Activated CD4-positive, alpha-beta memory T cell treated with anti-CD3 and anti-CD28 coated beads for 36 hours (primary cell): ENCODE data around the gene CALN1. TPM values are rescaled to one million over a fixed set of nuclear protein-coding genes. Genes with fewer than 3 reads are reported as not detected.
"Not testable (repeated sequence)": the region's sequence is repeated elsewhere in the genome, so short reads cannot be mapped to it uniquely, and the experiment has no call there.

Experiments used
- CTCF ChIA-PET: fragments of 350-600 bp; sonication (Branson Sonifier 250); formaldehyde crosslinking; loops from one replicate; lab custom pipeline; 2021; ENCODE audit warnings: antibody characterized with exemption, inconsistent platforms; lab: Charles Lee
- POLR2A ChIA-PET: fragments of 350-600 bp; sonication (Branson Sonifier 250); formaldehyde crosslinking; loops from one replicate; lab custom pipeline; 2021; ENCODE audit warnings: antibody characterized with exemption; lab: Charles Lee
- DNase-seq: peaks from one replicate; pipeline ENCODE4 v3.0.0-alpha.2; 2020
- H3K27ac Mint-ChIP-seq: one replicate; pipeline ENCODE4 v1.8.0; 2021; ENCODE audit warnings: mixed read lengths
- H3K27me3 Mint-ChIP-seq: one replicate; pipeline ENCODE4 v1.8.0; 2021; ENCODE audit warnings: mixed read lengths
- H3K36me3 Mint-ChIP-seq: one replicate; pipeline ENCODE4 v1.8.0; 2021; ENCODE audit warnings: mixed read lengths
- H3K4me1 Mint-ChIP-seq: one replicate; pipeline ENCODE4 v1.8.0; 2021; ENCODE audit warnings: low read depth, mixed read lengths
- H3K4me3 Mint-ChIP-seq: one replicate; pipeline ENCODE4 v1.8.0; 2021; ENCODE audit warnings: mild to moderate bottlenecking, mixed read lengths
- H3K9me3 Mint-ChIP-seq: one replicate; pipeline ENCODE4 v1.8.0; 2021; ENCODE audit warnings: mixed read lengths
- intact Hi-C: fragments of 100-400 bp; cut with micrococcal nuclease; formaldehyde crosslinking; loops from one replicate; pipeline ENCODE4 v1.15.1; 2023
- total RNA-seq, 2 experiments: library from RNA; stranded (reverse); gene quantifications; one replicate each; pipeline ENCODE4 v1.2.3, GENCODE V29; 2021

Gene CALN1
- not detected for total RNA-seq

DNA sequence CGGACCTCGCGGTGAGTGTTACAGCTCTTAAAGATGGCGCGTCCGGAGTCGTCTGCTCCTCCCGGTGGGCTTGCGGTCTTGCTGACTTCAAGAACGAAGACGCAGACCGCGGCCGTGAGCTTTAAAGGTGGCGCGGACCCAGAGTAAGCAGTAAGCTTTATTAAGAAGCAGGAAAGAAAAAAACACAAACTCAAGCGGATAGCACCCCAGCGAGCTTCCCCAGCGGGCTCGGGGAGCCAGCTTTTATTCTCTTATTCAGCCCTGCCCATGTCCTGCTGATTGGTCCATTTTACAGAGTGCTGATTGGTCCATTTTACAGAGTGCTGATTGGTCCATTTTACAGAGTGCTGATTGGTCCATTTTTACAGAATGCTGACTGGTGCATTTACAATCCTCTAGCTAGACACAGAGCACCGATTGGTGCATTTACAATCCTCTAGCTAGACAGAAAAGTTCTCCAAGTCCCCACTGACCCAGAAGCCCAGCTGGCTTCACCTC lies at the start of gene CALN1:
Gene CALN1, minus strand, starts transcription at position 218 of the 498 bp plus-strand sequence.
- H3K4me3 Mint-ChIP-seq, CTCF ChIA-PET, H3K27me3 Mint-ChIP-seq, intact Hi-C loops, H3K27ac Mint-ChIP-seq, DNase-seq, POLR2A ChIA-PET, H3K4me1 Mint-ChIP-seq, H3K36me3 Mint-ChIP-seq, H3K9me3 Mint-ChIP-seq: not testable (repeated sequence)

DNA sequence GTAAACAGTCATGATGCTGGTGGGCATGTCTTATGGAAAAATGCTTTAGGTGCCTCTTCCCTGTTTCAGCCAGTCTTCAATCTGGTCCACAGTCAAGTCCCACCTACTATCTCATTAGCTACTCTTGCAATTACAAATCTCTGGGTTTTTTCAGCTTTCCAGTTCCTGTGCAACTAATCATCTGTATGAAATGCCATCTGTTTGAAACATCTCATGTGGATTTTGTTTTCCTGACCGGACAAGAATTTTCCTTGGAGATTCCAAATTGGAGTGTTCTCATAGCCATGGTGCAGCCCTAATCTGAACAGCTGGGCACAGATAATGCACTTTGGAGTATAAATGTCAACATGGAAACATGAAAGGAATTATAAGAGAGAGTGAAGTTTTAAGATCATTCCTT lies 41.3 kb upstream of the CALN1 start:
- Mint-ChIP-seq H3K36me3 (no peaks in the 10 kb centered on the region), H3K27ac (no peak overlapping the region), H3K4me3 (no peak overlapping the region), H3K9me3 (peaks cover 11% of the 10 kb centered on the region), H3K4me1 (no peaks in the 10 kb centered on the region), H3K27me3 (no peaks in the 10 kb centered on the region)
- POLR2A ChIA-PET = no interaction called here
- intact Hi-C loops = no loop called here
- DNase-seq = no peak
- CTCF ChIA-PET = no interaction called here

DNA sequence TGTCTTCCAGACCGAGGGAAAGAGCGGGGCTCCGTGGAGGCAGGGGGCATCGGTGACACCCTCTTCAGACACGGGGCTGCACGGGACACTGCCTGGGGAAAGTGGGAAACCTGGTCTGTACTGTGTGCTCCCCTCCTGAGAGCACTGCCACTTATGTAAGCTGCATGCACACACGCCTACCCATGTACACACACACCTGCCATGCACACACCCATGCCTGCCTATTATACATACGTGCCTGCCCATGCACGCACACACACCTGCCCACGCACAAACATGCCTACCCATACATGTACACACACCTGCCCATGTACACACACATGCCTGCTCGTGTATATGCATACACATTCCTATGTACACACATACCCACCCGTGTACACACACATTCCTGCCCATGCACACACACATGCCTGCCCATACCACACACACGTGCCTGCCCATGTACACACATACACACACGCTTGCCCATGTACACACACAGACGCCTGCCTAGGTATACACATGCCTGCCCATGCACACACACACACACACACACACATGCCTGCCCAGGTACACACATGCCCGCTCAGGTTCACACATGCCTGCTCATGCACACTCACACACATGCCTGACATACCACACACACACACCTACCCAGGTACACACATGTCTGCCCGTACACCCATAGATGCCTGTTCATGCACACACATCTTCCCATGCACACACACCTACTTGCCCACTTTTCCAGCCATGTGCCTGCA lies 35.5 kb upstream of the CALN1 start:
- DNase-seq = no peak
- POLR2A ChIA-PET = no interaction called here
- intact Hi-C loops = no loop called here
- CTCF ChIA-PET = no interaction called here
- no peaks in the 10 kb centered on the region for H3K36me3 Mint-ChIP-seq
- no peaks in the 10 kb centered on the region for H3K4me1 Mint-ChIP-seq
- no peak overlapping the region for H3K4me3 Mint-ChIP-seq
- no peak overlapping the region for H3K27ac Mint-ChIP-seq
- peaks cover 6% of the 10 kb centered on the region for H3K9me3 Mint-ChIP-seq
- peaks cover 3% of the 10 kb centered on the region for H3K27me3 Mint-ChIP-seq

DNA sequence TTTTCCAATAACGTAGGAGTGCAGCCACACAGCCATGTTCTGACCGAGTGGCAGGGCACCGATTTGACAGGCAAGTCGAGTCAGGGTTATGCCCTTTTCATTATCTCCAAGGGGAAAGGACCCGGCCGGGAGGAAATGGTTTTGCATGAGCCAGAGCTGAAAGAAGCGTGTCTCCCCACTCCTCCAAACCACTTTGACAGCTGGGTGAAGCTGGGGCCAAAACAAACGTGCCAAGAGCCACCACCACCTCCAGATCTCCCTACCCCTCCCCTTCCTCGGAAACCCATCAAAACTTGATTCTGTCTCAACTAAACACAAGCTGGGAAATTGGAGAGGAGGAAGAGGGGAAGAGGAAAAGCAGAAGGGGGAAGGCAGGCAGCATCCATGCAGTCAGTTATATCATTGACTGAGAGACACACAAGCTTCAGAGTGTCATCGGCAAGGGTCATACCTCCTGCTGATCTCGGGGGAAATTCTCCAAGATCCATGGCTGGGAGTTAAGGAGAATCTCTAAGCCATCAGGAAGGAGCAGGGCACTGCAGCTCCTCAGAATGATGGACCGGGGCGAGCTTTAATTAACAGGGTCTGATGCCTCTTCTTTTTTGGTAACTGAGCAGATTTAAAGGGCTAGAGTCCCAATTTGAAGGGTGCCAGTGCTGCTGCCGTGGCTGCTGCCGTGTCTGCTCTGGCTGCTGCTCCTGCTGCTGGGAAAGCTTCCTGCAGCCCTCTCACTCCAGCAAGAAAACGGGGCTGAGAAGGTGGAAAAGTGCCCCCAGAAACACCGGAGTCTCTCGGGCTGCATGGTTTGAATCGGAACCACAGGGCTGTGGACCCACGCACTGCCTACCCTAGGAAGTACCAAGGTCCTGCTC lies 34.7 kb upstream of the CALN1 start:
- Mint-ChIP-seq H3K4me3 (no peak overlapping the region), H3K4me1 (no peaks in the 10 kb centered on the region), H3K9me3 (peaks cover 6% of the 10 kb centered on the region), H3K27ac (no peak overlapping the region), H3K36me3 (no peaks in the 10 kb centered on the region), H3K27me3 (peaks cover 3% of the 10 kb centered on the region)
- POLR2A ChIA-PET = no interaction called here
- intact Hi-C loops = no loop called here
- CTCF ChIA-PET = no interaction called here
- DNase-seq = no peak

DNA sequence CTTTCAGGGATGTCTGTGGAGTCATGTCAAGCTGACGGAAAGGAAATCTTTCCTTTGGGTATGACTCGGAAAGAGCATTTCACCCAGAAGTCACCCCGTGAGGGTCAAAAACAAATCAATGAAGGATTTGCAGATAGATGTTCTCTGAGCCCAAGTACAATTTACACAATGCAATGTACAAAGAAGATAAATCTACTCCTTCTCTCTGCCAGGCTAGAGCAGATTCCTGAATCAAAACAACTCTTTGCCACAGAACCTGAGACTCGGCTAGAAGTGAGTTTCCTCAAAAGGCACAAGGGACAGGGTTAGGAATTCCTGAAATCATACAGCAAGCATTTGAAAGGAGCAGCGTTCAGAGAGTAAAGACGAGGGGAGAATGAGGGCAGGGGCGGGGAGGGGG lies 34.0 kb upstream of the CALN1 start:
- Mint-ChIP-seq H3K27me3 (peaks cover 3% of the 10 kb centered on the region), H3K4me3 (no peak overlapping the region), H3K9me3 (peaks cover 6% of the 10 kb centered on the region), H3K27ac (no peak overlapping the region), H3K36me3 (no peaks in the 10 kb centered on the region), H3K4me1 (no peaks in the 10 kb centered on the region)
- ChIA-PET CTCF (no interaction called here), POLR2A (no interaction called here)
- intact Hi-C loops = no loop called here
- no peak for DNase-seq

DNA sequence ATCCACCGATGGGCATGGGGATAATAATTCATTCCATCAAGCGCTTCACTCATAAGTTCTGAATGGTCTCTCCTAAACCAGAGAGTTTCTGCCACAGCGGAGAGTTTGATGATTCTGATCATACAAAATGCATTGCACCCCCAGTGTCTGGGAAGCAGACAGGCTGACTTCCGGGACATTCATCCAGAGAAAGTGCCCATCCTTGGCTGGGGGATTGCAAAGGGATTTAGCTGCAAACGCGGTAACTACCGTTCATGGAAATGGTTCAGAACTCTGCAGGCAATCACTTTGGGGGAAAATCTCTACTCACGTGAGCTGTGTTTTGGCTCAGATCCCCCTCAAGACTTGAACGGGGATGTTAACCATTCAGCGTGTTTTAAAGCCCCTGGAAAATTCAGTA lies 33.4 kb upstream of the CALN1 start:
- H3K27ac Mint-ChIP-seq = no peak overlapping the region
- H3K36me3 Mint-ChIP-seq = no peaks in the 10 kb centered on the region
- ChIA-PET CTCF (no interaction called here), POLR2A (no interaction called here)
- intact Hi-C loops = no loop called here
- H3K9me3 Mint-ChIP-seq = peaks cover 6% of the 10 kb centered on the region
- H3K27me3 Mint-ChIP-seq = peaks cover 3% of the 10 kb centered on the region
- H3K4me1 Mint-ChIP-seq = no peaks in the 10 kb centered on the region
- H3K4me3 Mint-ChIP-seq = no peak overlapping the region
- DNase-seq = no peak

DNA sequence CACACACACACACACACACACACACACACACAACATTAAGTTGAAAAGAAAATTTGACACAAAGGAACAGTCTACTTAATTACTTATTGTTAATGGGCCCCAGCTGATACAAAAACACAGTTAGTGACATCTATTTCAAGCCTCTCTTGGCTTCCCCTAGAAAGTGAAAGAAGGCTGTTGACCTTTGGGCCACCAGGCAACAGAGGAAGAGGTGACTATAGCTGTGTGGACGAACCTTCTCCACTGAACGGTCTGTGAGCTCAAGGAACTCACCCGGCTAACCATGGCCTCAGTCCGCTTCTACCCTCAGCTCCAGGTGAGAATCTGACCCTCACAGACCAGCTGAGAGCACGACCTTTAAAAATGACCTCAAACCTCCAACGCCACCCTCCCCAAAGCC lies 32.9 kb upstream of the CALN1 start:
- no peaks in the 10 kb centered on the region for H3K36me3 Mint-ChIP-seq
- peaks cover 6% of the 10 kb centered on the region for H3K9me3 Mint-ChIP-seq
- ChIA-PET CTCF (no interaction called here), POLR2A (no interaction called here)
- no peaks in the 10 kb centered on the region for H3K4me1 Mint-ChIP-seq
- no peak for DNase-seq
- intact Hi-C loops = no loop called here
- H3K4me3 Mint-ChIP-seq = no peak overlapping the region
- H3K27me3 Mint-ChIP-seq = peaks cover 3% of the 10 kb centered on the region
- no peak overlapping the region for H3K27ac Mint-ChIP-seq

DNA sequence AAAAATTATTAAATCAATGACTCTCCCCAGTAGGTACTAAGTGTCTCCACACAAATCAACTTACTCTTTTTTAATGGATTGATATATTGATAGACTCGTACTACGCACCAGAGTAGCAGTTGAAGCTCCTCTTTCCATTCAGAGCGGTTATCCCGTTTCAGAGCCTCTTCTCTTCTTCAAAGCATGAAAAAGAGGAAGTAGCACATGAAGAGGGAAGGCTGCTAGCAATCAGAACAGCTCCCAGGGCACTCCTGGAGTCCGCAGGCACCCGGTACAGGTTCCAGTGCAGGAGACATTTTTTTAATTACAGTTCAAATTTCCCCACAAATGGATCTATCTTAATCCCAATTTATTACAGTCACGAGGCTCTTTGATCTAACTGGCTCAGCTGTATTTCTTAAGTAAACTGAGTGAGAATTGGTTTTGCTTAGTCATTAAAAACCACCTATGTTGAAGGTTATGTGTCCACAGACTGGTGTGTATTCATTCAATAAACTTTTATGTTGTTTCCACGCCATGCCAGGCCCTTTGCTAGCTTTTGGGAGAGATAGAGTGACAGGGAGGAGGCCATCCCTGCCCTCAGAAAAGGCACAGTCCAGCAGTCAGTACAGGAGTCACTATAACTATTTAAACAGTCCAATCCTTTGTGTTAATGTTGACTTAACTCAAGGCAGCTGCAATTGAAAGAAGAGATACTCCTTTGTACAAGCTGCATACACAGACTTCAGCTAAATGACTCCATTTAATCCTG lies 32.1 kb upstream of the CALN1 start:
- H3K36me3 Mint-ChIP-seq = no peaks in the 10 kb centered on the region

DNA sequence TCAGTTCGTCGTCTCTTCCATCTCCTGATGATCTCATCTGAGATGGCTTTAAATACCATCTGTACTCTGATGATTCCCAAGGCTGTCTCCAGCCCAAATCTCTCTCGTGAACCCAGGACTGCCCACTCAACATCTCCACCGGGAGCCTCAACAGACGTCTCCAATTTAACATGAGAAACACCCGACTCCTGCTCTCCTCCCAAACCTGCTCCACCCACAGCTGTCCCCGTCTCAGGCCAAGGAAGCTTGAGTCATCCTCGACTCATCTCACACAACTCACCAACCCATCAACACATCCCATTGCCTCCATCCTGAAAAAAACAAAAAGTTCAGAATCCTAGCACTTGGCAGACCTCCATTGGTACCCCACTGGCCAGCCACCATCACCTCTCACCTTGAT lies 29.7 kb upstream of the CALN1 start:
- Mint-ChIP-seq H3K4me1 (no peaks in the 10 kb centered on the region), H3K4me3 (no peak overlapping the region), H3K27me3 (peaks cover 3% of the 10 kb centered on the region), H3K27ac (no peak overlapping the region), H3K9me3 (no peaks in the 10 kb centered on the region), H3K36me3 (no peaks in the 10 kb centered on the region)
- ChIA-PET CTCF (no interaction called here), POLR2A (no interaction called here)
- DNase-seq = no peak
- intact Hi-C loops = no loop called here

More for the DNA sequence above, 32.1 kb upstream of the CALN1 start:
- Mint-ChIP-seq H3K27me3 (peaks cover 3% of the 10 kb centered on the region), H3K9me3 (peaks cover 6% of the 10 kb centered on the region), H3K27ac (no peak overlapping the region), H3K4me3 (no peak overlapping the region), H3K4me1 (no peaks in the 10 kb centered on the region)
- ChIA-PET CTCF (no interaction called here), POLR2A (no interaction called here)
- DNase-seq = no peak
- intact Hi-C loops = no loop called here

DNA sequence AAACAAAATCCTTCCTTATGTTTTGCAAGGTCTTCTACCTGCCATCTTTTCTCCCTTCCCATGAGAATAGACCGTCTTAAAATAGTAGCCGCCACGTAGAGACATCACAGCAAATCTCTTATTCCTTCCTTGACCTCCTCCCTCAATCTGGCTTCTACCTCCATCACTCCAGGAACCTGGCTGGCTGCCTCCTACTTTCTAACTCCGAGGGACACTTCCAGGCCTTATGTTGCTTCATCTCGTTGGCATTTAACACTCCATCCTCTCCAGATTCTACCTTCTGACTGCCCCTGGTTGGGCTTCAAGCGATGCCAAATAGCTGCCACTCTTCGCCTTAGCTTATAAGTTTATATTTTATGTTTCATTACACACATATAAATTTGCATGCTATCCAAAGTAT lies 26.4 kb upstream of the CALN1 start:
- POLR2A ChIA-PET = no interaction called here

DNA sequence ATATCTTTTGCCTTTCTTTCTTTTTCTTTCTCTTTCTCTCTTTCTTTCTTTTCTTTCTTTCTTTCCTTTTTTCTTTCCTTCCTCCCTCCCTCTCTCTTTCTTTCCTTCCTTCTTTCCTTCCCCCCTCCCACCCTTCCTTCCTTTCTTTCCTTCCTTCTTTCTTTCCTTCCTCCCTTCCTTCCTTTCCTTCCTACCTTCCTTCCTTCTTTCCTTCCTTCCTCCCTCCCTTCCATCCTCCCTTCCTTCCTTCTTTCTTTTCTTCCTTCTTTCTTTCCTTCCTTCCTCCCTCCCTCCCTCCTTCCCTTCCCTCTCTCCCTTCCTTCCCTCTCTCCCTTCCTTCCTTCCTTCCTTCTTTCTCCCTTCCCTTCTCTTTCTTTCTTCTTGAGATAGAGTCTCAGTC lies 25.5 kb upstream of the CALN1 start:
- H3K4me1 Mint-ChIP-seq = no peaks in the 10 kb centered on the region
- no peak for DNase-seq
- intact Hi-C loops = no loop called here
- no peaks in the 10 kb centered on the region for H3K27me3 Mint-ChIP-seq
- no peak overlapping the region for H3K4me3 Mint-ChIP-seq
- H3K27ac Mint-ChIP-seq = no peak overlapping the region
- CTCF ChIA-PET = no interaction called here
- POLR2A ChIA-PET = no interaction called here
- no peaks in the 10 kb centered on the region for H3K9me3 Mint-ChIP-seq
- no peaks in the 10 kb centered on the region for H3K36me3 Mint-ChIP-seq

More for the DNA sequence above, 26.4 kb upstream of the CALN1 start:
- CTCF ChIA-PET = no interaction called here
- Mint-ChIP-seq H3K36me3 (no peaks in the 10 kb centered on the region), H3K27ac (no peak overlapping the region), H3K4me1 (no peaks in the 10 kb centered on the region), H3K27me3 (no peaks in the 10 kb centered on the region), H3K4me3 (no peak overlapping the region), H3K9me3 (no peaks in the 10 kb centered on the region)
- no peak for DNase-seq
- intact Hi-C loops = no loop called here

DNA sequence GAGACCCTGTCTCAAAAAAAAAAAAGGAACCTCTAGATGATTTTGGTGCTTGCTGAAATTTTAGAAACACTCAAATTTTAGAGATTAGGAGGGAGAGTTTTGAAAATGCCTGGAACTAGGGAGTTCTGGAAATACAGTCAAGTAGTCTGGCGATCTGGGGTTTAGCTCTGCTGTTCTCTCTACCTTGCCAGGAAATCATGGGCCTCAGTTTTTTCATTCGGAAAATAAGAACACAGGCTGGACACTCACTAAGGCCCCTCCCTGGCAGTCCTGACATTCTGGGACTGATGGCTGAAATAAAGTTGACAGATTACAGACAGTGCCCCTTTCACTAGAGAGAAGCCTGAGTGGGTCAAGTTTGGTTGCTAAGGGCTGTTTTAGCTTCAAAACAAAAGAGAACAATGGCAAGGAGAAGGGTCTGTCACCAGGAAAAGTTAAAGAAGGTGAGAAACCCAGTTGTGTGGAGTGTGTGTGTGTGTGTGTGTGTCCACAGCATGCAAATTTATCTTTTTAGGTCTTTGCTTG lies 25.0 kb upstream of the CALN1 start:
- Mint-ChIP-seq H3K4me1 (no peaks in the 10 kb centered on the region), H3K9me3 (no peaks in the 10 kb centered on the region), H3K27ac (no peak overlapping the region), H3K27me3 (no peaks in the 10 kb centered on the region), H3K36me3 (no peaks in the 10 kb centered on the region), H3K4me3 (no peak overlapping the region)
- DNase-seq = no peak
- CTCF ChIA-PET = no interaction called here
- POLR2A ChIA-PET = no interaction called here
- intact Hi-C loops = no loop called here
